Measurements from ENCODE around the gene TNNI2.

- no peak for TF ChIP-seq ZBTB10 (tag by site-specific recombination; IDR thresholded peaks at IDR 0.05)
- no peak for TF ChIP-seq CTCF (tag by site-specific recombination; IDR thresholded peaks at IDR 0.05)
- TF ChIP-seq ZNF692 (tag by site-specific recombination; IDR thresholded peaks at IDR 0.05) = no peak
- no peak for TF ChIP-seq ZBTB20 (tag by site-specific recombination; IDR thresholded peaks at IDR 0.05)
- no peak for TF ChIP-seq ZNF660 (tag by site-specific recombination; IDR thresholded peaks at IDR 0.05)
- no peak for TF ChIP-seq ZFP41 (tag by site-specific recombination; IDR thresholded peaks at IDR 0.05; ENCODE audit: borderline replicate concordance)
- TF ChIP-seq ZBTB8A (tag by site-specific recombination; IDR thresholded peaks at IDR 0.05) = no peak
These were observed 2.1 kb downstream of the TNNI2 start for GRCh38 chr11:1840780-1841480.

Data from HEK293 (cell line).